ENCODE measurements around the gene PRKG1. TPM values are rescaled to one million over a fixed set of nuclear protein-coding genes. Genes with fewer than 3 reads are reported as not detected.
"Not testable (repeated sequence)": the region's sequence is repeated elsewhere in the genome, so short reads cannot be mapped to it uniquely, and the experiment has no call there.

Gene PRKG1
- total RNA-seq, 4 donors from 2014 or later: 24.0 to 89.1 (median 45.7) TPM

DNA sequence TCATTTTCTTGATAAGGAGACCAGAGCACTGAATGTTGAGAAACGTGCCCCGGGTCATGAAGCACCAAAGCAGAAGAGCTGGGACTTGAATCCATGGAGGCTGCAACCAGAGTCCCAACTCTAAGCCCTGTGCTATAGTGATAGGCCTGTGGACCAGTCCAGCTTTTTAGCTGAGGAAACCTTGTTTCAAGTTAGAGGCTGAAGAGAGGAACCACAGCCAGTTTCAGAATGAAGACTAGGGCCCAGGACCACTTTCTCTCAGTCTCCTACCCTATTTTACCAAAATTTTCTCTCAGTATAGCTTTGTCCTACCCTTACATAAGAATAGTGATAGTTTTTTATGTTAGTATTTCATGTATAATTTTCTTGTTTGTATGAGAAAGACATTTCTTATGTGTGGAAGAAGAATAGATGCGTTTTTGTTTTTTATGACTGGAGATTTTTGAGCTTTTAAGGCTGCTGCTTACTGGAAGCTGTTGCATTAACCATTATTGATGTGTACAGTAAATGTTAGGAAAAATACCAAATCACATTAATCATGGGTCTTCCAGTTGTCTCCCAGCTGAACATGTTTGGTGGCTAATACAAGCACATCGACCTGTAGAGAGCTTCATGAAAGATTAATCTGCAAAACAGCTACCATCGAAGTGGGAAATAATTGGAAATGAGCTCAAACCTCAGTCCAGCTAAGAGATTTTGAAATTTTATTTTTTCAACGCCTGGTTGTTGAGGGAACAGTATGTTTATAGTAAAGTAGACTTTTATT, 670.1 kb downstream of the PRKG1 start:
- H3K9me3 ChIP-seq: no peaks in the 10 kb centered on the region
- H3K27me3 ChIP-seq: no peaks in the 10 kb centered on the region
- no peak overlapping the region for H3K27ac ChIP-seq
- TF ChIP-seq CTCF (IDR thresholded peaks at IDR 0.05) (no peak), POLR2A (IDR thresholded peaks at IDR 0.05) (no peak)
- H3K4me1 ChIP-seq: no peaks in the 10 kb centered on the region
- no peak overlapping the region for H3K4me3 ChIP-seq
- H3K36me3 ChIP-seq: no peaks in the 10 kb centered on the region
- DNase-seq: no peak

DNA sequence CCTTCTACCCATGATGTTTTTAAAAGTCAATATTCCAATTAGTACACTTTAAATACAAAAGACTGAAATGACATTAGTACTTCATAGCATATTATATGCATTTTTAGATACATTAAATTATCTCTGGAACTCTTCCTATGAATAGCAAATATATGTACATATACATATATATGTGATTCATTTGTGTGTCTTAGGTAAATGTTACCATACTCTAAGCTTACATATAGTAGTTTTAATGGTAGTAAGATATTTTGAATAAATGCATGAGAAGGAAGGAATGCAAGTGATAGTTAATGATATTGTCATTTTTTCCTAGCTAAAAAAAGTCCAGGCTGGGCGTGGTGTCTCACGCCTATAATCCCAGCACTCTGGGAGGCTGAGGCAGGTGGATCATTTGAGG, 671.1 kb downstream of the PRKG1 start:
- Histone ChIP-seq H3K36me3 (no peaks in the 10 kb centered on the region), H3K4me1 (no peaks in the 10 kb centered on the region), H3K27me3 (no peaks in the 10 kb centered on the region), H3K9me3 (no peaks in the 10 kb centered on the region), H3K27ac (no peak overlapping the region), H3K4me3 (no peak overlapping the region)
- TF ChIP-seq POLR2A (IDR thresholded peaks at IDR 0.05) (no peak), CTCF (IDR thresholded peaks at IDR 0.05) (no peak)
- DNase-seq: no peak

GRCh38 chr10:51747216-51747615, 672.9 kb downstream of the PRKG1 start:
- DNase-seq: no peak
- TF ChIP-seq CTCF (IDR thresholded peaks at IDR 0.05): no peak
- Histone ChIP-seq H3K4me1 (no peaks in the 10 kb centered on the region), H3K27me3 (no peaks in the 10 kb centered on the region), H3K36me3 (no peaks in the 10 kb centered on the region), H3K9me3 (no peaks in the 10 kb centered on the region), H3K4me3 (no peak overlapping the region), H3K27ac (no peak overlapping the region)

GRCh38 chr10:51748959-51749358, 674.7 kb downstream of the PRKG1 start:
- Histone ChIP-seq H3K27ac (no peak overlapping the region), H3K9me3 (no peaks in the 10 kb centered on the region), H3K4me3 (no peak overlapping the region), H3K4me1 (no peaks in the 10 kb centered on the region), H3K36me3 (no peaks in the 10 kb centered on the region), H3K27me3 (no peaks in the 10 kb centered on the region)
- no peak for DNase-seq
- no peak for TF ChIP-seq CTCF (IDR thresholded peaks at IDR 0.05)

DNA sequence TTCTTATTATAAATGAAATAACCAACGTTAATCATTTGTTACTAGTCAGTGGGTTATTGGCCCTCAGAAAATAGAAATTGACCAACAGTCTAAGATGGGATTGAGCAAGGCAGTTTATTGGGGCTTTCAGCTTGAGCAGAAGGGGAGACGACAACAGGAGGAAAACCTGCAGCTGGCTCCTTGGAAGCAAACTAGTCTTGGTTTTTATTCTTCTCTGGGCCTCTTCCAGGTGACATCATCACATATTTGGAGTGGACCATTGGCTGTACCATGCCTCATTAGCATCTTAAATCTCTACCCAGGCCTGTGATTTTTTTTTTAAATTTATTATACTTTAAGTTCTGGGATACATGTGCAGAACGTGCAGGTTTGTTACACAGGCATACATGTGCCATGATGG, 684.1 kb downstream of the PRKG1 start:
- TF ChIP-seq CTCF (IDR thresholded peaks at IDR 0.05) (no peak), POLR2A (IDR thresholded peaks at IDR 0.05) (no peak)
- DNase-seq: no peak
- Histone ChIP-seq H3K4me1 (no peaks in the 10 kb centered on the region), H3K9me3 (no peaks in the 10 kb centered on the region), H3K27ac (no peak overlapping the region), H3K36me3 (no peaks in the 10 kb centered on the region), H3K27me3 (no peaks in the 10 kb centered on the region), H3K4me3 (no peak overlapping the region)

- not testable (repeated sequence) for DNase-seq, H3K4me3 ChIP-seq, H3K36me3 ChIP-seq, H3K27ac ChIP-seq, H3K9me3 ChIP-seq, H3K4me1 ChIP-seq, H3K27me3 ChIP-seq
Measured at GRCh38 chr10:51758838-51759237, 684.6 kb downstream of the PRKG1 start.

All from Peyer's patch (tissue), 4 donors.